ENCODE measurements around the gene PPIL4.
"Not testable (repeated sequence)": the region's sequence is repeated elsewhere in the genome, so short reads cannot be mapped to it uniquely, and the experiment has no call there.

PPIL4 gene

DNA sequence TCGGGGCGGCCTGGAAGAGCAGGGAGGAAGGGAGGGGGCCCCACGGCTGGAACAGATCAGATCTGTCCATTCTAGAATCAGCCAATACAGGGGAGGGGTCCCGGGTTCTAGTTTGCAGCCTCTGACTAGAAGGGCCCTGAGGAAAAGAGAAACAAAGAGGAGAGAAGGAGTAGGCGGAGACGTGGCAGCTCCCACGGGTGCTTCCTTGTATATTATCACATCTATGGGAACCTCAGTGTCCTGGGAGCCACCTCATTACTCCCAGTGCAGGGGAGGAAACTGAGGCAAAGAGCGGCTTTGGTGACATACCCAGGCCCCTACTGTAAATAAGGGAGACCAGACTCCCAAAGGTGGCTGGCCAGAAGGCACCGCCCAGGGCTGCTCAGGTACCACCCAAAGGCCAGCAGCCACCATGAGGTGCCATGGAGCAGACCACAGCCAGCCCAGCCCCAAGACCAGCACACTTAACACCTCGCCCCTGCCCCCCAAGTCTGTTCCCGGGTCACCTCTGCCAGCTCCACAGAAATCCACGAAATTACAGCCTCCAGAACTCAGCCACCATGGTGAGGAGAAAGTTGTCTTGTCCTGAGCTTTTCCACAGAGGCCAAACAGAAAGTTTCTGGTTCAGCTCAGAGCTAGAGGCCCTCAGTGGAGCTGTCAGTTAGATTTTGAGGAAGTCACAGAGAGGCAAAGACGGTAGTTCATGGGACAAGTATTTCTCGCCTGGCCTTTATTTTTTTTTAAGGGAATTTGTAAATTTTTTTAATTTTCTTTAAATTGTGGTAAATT lies 63.1 kb downstream of the PPIL4 start:
- DNase-seq, result peak in 1 of 2 donors; percentile 17

GRCh38 chr6:149480502-149481280 lies 65.2 kb downstream of the PPIL4 start:
- peak; percentile 57 to 58 for DNase-seq

GRCh38 chr6:149478631-149479314 lies 67.1 kb downstream of the PPIL4 start:
- DNase-seq, result no peak

GRCh38 chr6:149477544-149477943 lies 68.3 kb downstream of the PPIL4 start:
- DNase-seq, result no peak

GRCh38 chr6:149476789-149477455 lies 68.9 kb downstream of the PPIL4 start:
- DNase-seq, result no peak

DNA sequence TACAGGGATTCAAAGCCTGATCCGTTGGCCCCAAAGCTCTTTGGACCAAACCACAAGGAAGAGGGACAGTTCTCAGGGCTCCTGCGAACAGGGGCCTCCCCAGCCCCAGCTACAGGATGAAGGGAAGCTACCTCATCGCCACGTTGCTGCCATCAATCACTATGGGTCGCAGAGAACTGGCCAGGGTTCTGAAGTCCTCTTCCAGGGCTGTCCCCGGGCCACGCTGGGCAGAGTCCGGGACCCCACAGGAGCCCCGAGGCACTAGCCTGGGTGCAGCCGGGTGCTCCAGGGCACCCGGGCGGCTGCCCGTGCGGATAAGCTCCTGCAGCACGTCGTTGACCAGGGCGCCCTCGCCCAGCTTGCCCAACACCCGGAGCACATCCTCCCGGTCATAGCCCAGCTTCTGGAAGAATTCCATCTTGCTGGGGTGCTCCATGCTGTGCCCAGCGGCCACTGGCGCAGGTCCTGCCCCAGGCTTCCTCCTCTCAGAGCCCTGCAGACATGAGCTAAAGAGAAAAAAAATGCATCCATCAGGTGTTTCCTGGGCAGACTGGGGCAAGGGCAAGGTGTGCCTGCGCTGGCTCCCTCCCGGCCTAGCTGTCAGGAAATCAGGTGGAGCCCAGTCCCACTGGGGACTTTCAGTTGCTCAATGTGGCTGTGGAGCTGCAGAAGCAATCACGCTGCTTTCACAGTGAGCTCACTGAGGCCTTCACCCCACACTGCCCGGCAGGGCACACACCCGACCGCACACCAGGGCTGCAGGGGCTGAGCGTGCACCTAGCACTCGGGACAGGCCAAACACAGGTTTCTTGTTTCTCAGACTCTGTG lies 71.5 kb downstream of the PPIL4 start:
- DNase-seq, result no peak

DNA sequence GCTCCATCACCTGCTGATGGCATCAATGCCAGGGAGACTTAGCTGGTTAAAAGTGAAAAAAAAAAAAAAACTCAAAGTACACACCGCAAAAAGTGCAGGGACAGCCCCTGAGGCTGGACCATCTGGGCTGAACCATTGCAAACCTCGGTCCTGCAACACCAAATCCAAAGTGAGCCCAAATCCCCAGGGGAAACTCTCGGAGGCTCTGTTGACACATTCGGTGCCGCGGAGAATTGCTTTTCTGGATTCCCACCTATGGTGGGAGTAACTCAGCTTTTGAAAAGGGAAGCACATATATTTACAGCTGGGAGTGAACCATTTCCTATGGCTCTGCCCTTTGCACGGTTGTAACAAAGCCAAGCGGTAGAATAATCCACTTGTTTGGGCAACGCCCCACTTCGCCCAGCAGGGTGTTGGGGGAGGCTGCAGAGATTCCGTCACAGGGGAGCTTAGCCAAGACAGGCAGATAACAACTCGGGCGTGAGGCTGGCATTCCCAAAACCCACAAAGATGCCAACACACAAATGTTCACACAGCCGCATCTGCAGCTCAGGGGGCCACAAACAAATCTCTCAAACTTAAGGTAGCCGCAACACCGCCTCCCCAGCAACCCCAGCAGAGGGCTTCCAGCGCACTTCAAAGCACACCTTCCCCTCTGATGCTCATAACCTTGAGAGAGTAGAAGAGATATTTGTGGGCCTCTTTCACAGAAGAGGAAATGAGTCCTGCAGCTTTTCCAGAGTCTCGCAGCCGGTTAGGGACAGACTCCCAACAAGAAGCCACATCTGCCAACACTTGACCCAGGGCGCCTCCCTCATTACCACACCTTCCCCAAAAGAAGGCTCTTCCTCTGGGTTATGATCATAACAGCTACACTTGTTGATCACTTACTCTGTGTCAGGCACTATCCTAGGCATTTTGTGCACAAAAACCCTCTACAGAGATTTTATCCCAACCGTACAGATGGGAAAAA lies 72.5 kb downstream of the PPIL4 start:
- DNase-seq, result no peak

GRCh38 chr6:149472241-149472640 lies 73.6 kb downstream of the PPIL4 start:
- no peak for DNase-seq

DNA sequence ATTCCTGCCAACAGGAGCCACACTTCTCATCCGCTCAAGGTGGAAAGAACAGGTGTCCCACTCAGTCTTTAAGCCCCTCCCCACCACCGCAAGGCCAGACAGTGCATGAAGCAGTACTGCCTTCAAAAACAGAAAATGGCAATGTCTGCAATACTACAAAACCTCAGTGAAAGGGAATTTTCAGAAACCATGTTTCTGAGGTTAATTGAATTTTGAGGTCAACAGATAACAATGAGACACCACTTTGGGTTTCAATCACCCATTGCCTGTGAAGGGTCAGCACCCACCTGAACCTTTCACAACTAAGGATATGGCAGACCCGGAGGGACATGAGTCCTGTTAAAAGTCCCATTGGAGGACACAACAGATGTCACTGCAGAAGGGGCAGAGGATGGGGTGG lies 74.0 kb downstream of the PPIL4 start:
- DNase-seq, result no peak

- DNase-seq, result no peak
These were observed 74.9 kb downstream of the PPIL4 start for GRCh38 chr6:149470948-149471347.

DNA sequence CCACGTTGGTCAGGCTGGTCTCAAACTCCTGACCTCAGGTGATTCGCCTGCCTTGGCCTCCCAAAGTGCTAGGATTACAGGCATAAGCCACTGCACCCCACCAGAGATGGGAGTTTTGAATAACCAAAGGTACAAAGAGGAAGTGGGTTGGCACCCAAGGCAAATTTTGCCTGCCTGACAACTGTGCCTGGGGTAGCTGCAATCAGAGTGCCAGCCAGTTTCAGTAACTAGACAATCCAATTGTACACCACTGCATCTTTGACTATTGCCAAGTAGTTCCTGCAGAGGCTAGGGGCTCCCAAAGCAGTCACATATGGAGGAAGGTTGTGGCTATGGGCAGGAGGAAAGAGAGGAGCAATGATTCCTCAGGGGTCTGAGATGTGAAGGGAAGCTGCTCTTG lies 77.7 kb downstream of the PPIL4 start:
- no peak for DNase-seq

DNA sequence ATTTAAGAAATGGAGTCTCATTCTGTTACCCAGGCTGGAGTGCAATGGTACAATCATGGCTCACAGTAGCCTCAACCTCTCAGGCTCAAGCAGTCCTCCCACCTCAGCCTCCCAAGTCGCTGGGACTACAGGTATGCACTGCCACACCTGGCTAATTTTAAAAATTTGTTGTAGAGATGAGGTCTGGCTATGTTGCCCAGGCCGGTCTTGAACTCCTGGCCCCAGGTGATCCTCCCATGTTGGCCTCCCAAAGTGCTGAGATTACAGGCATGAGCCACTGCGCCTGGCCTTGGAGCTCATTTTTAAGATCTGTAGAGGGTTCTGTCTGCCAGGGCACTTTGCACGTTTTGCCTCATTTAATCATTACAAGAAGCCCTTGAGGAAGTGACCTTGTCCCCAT lies 78.6 kb downstream of the PPIL4 start:
- DNase-seq, result no peak

DNA sequence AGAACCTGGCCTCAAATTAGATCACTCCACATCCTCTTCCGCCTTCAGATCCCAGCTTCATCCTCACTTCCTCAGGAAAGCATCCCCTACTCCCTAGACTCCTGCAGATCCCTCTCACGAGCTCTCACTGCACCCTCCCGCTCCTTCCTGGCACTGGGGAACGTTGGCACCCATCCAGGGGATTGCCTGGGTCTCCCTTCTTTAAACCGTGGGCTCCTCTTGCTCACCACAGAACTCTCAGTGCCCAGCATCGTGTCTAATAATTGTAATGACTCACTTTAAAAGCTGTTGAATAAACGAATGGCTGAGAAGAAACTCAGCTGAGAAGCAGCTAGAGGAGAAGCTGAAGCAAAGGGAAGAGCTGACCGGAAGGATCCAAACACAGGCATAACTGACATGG lies 81.4 kb downstream of the PPIL4 start:
- DNase-seq, result no peak

GRCh38 chr6:149463781-149464180 lies 82.1 kb downstream of the PPIL4 start:
- no peak for DNase-seq

DNA sequence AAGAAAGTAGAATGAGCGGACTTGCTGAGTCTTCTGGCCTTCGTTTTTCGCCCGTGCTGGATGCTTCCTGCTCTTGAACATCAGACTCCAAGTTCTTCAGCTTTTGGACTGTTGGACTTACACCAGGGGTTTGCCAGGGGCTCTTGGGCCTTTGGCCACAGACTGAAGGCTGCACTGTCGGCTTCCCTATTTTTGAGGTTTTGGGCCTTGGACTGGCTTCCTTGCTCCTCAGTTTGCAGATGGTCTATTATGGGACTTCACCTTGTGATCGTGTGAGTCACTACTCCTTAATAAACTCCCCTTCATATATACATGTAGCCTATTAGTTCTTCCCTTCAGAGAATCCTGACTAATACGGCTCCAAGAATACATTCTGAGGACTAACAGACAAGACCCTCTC lies 83.1 kb downstream of the PPIL4 start:
- DNase-seq, result not testable (repeated sequence)

DNA sequence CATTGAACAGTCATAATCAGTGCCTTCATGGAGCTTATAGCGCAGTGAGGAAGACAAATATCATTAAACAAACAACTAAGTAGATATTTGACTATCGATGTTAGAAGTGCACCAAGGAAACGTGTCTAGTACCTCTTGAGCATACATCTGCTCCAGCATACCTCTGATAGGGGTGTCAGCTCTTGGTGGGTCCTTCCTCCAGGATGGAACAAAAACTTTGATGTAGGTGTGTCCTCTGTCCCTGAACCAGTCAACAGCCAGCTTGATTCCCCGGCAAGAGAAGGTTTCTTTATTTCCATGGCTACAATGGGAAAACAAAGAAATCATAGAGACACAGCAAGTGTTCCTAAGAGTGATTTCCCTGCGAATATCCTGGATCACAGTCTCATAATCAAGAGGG lies 84.2 kb downstream of the PPIL4 start:
- DNase-seq, result no peak

DNA sequence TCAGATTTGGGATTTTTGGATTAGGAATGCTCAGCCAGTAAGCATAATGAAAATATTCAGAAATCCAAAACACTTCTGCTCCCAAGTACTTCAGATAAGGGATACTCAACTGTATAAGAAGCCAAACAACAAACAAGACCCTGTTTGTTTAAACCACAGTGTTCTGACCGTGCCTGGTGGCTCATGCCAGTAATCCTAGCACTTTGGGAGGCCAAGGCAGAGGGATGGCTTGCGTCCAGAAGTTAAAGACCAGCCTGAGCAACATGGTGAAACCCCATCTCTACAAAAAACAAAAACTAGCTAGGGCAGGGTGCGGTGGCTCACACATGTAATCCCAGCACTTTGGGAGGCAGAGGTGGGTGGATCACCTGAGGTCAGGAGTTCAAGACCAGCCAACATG lies 85.6 kb downstream of the PPIL4 start:
- not testable (repeated sequence) for DNase-seq

GRCh38 chr6:149459761-149460160 lies 86.1 kb downstream of the PPIL4 start:
- DNase-seq, result no peak

DNA sequence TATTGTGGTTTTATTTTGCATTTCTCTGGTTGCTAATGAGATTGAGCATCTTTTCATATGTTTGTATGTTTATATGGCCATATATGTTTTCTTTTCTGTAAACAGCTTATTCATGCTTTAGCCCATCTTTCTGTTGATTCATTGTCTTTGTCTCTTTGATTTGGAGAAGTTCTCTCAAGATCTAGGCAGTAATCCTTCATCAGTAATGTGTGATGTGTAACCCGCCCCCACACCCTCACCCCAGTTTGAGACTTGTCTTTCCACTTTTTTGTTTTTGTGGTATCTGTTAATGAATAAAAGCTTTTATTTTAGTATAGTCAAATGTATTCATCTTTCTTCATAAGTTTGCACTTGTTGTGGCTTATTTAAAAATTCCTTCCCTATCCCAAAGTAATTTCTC lies 87.0 kb downstream of the PPIL4 start:
- no peak for DNase-seq

DNA sequence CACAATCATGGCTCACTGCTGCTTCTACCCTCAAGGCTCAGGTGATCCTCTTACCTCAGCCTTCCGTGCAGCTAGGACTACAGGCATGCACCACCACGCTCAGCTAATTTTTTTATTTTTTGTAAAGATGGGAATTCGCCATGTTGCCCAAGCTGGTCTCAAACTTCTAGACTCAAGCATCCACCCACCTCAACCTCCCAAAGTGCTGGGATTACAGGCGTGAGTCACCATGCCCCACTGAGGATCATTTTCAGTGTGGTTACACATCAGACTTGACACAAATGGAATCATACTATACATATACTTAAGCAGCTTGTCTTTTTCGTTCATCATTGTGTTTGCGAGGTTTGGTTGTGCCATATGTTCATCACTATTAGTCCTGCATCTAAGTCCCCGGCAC lies 87.6 kb downstream of the PPIL4 start:
- no peak for DNase-seq

- no peak for DNase-seq
These were observed 88.4 kb downstream of the PPIL4 start for GRCh38 chr6:149457316-149457884.
